Loucy (cell line): ENCODE data around the gene KIF3C.

Source experiments
- H2AFZ ChIP-seq: fragments of 200-600 bp; sonication (generic); 2 replicates; pipeline ENCODE4 v1.6.0; 2016; ENCODE audit warnings: antibody characterized with exemption, mild to moderate bottlenecking, low read length, moderate library complexity
- H3F3A ChIP-seq: fragments of 200-600 bp; 2 replicates; pipeline ENCODE4 v1.6.0; 2016; ENCODE audit warnings: antibody characterized with exemption, low read depth, mild to moderate bottlenecking
- H3K27me3 ChIP-seq: fragments of 200-600 bp; sonication (generic); 2 replicates; pipeline ENCODE4 v1.6.1; 2014; ENCODE audit warnings: low read length, mild to moderate bottlenecking; ENCODE audit not compliant: insufficient read depth, poor library complexity, severe bottlenecking
- H3K36me3 ChIP-seq: fragments of 200-600 bp; sonication (generic); 2 replicates; pipeline ENCODE4 v1.6.1; 2016; ENCODE audit warnings: low read length; ENCODE audit not compliant: insufficient read depth
- H3K4me1 ChIP-seq: fragments of 200-600 bp; sonication (generic); 2 replicates; pipeline ENCODE4 v1.5.1; 2014; ENCODE audit warnings: low read length, mild to moderate bottlenecking; ENCODE audit not compliant: insufficient read depth, poor library complexity, severe bottlenecking
- H3K4me2 ChIP-seq: fragments of 200-600 bp; sonication (generic); 2 replicates; pipeline ENCODE4 v1.6.0; 2014; ENCODE audit warnings: antibody characterized with exemption, low read length, low read depth, mild to moderate bottlenecking; ENCODE audit not compliant: poor library complexity, severe bottlenecking
- H3K4me3 ChIP-seq: fragments of 200-600 bp; sonication (generic); 2 replicates; pipeline ENCODE4 v1.5.1; 2014; ENCODE audit warnings: low read length, mild to moderate bottlenecking, mixed read lengths; ENCODE audit not compliant: poor library complexity, severe bottlenecking
- H3K79me2 ChIP-seq: fragments of 200-600 bp; sonication (generic); 2 replicates; pipeline ENCODE4 v1.6.1; 2014; ENCODE audit warnings: low read length; ENCODE audit not compliant: insufficient read depth
- H3K9ac ChIP-seq: fragments of 200-600 bp; sonication (generic); 2 replicates; pipeline ENCODE4 v1.6.0; 2014; ENCODE audit warnings: mild to moderate bottlenecking, low read depth, low read length, moderate library complexity; ENCODE audit not compliant: poor library complexity, severe bottlenecking
- H3K9me2 ChIP-seq: fragments of 200-600 bp; sonication (generic); replicated peaks from 2 replicates; pipeline ENCODE4 v1.6.1; 2016; ENCODE audit warnings: low read depth, low read length, mixed read lengths
- H3K9me3 ChIP-seq: fragments of 200-600 bp; sonication (generic); 2 replicates; pipeline ENCODE4 v1.6.1; 2014; ENCODE audit warnings: mild to moderate bottlenecking, antibody characterized with exemption, low read length, low read depth; ENCODE audit not compliant: insufficient read depth
- H4K20me1 ChIP-seq: fragments of 200-600 bp; sonication (generic); 2 replicates; pipeline ENCODE4 v1.6.0; 2014; ENCODE audit warnings: antibody characterized with exemption, low read length, mild to moderate bottlenecking; ENCODE audit not compliant: insufficient read depth, poor library complexity, severe bottlenecking
- CTCF ChIP-seq: fragments of 200-600 bp; sonication (generic); conservative IDR thresholded peaks from 2 replicates; pipeline ENCODE4 v1.5.1; 2014; ENCODE audit warnings: mild to moderate bottlenecking, antibody characterized with exemption, low read length
- EZH2phosphoT487 ChIP-seq: fragments of 200-600 bp; IDR thresholded peaks from 2 replicates; pipeline ENCODE4 v1.6.1; 2018; ENCODE audit warnings: antibody characterized with exemption, mild to moderate bottlenecking, moderate library complexity, borderline replicate concordance

KIF3C gene

GRCh38 chr2:25957743-25958142, 24.6 kb downstream of the KIF3C start:
- H3K4me2 ChIP-seq = no peak overlapping the region
- H4K20me1 ChIP-seq = no peaks in the 10 kb centered on the region
- no peaks in the 10 kb centered on the region for H3K27me3 ChIP-seq
- no peaks in the 10 kb centered on the region for H3K9me3 ChIP-seq
- no peaks in the 10 kb centered on the region for H3K36me3 ChIP-seq
- no peak overlapping the region for H3K9ac ChIP-seq
- H3F3A ChIP-seq = 0 out of 2 replicates have a peak, but pooled peaks cover 3% of the 10 kb centered on the region
- peaks cover 4% of the 10 kb centered on the region for H3K4me1 ChIP-seq
- no peaks in the 10 kb centered on the region for H3K9me2 ChIP-seq
- no peak overlapping the region for H2AFZ ChIP-seq
- TF ChIP-seq EZH2phosphoT487 (no peak), CTCF (no peak)
- no peak overlapping the region for H3K4me3 ChIP-seq
- no peaks in the 10 kb centered on the region for H3K79me2 ChIP-seq

DNA sequence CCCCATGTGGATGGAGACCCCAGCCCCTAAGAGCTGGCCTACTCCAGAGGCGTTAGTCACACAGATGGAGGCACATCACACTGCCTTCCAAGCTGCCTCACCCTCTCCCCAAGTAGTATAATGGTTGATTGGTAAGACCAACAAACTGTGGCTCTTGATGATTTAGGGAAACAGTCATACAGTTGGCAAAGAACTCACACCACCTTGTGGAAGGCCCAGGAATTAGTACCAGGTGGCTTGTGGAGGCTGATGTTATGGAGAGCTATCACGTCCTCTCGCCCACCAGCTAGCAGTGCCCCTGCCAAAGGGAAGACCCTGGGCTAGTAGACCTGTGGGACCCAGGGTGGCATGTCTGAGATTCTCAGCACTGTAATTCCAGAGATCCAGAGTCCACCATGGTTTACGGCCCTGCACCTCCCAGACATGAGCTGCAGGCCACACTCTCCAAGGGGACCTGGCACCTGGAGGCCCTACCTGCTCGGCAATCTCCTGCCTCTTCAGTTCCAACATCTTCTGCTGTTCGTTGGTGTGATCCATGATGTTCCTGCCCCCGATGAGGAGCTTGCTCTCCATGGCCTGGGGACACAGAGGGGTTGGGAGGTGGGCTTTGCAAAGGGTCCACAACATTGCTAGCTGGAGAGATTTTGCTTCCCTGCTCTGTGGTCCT, 26.3 kb downstream of the KIF3C start:
- Histone ChIP-seq H3K9me2 (no peaks in the 10 kb centered on the region), H3F3A (no peaks in the 10 kb centered on the region), H3K4me1 (no peaks in the 10 kb centered on the region), H3K79me2 (no peaks in the 10 kb centered on the region), H3K4me2 (no peak overlapping the region), H3K36me3 (no peaks in the 10 kb centered on the region), H3K27me3 (no peaks in the 10 kb centered on the region), H3K9ac (no peak overlapping the region), H3K4me3 (no peak overlapping the region), H4K20me1 (no peaks in the 10 kb centered on the region), H2AFZ (no peak overlapping the region), H3K9me3 (no peaks in the 10 kb centered on the region)
- no peak for TF ChIP-seq EZH2phosphoT487
- peak; percentile 58 for TF ChIP-seq CTCF

DNA sequence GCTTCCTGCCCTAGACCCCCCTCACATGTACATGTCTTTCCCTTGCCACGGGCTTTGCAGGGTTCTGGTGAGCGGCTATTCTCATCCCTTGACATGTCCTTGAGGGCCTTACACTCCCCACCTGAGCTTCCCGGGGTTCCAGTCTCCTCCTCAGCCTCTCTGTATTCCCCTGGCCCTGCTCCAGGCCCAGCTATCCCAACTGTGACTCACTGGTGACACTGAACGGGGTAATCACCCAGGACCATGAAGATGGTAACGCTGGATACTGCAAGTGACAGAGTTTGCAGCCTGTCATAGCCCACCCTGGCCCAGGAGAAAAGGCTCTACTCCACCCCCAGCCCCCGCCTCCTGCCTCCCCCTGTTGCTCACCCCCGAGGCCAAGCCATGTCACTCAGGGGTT, 27.3 kb downstream of the KIF3C start:
- Histone ChIP-seq H3K4me3 (no peak overlapping the region), H3K4me2 (no peak overlapping the region), H3F3A (no peaks in the 10 kb centered on the region), H2AFZ (no peak overlapping the region), H3K27me3 (no peaks in the 10 kb centered on the region), H3K9me2 (no peaks in the 10 kb centered on the region), H3K9ac (no peak overlapping the region), H3K36me3 (no peaks in the 10 kb centered on the region), H3K9me3 (no peaks in the 10 kb centered on the region), H3K4me1 (no peaks in the 10 kb centered on the region), H4K20me1 (no peaks in the 10 kb centered on the region), H3K79me2 (no peaks in the 10 kb centered on the region)
- TF ChIP-seq EZH2phosphoT487 (no peak), CTCF (no peak)
